Middle frontal gyrus (tissue), 1 donor: ENCODE results near the gene CEP104.
"Not testable (repeated sequence)": the region's sequence is repeated elsewhere in the genome, so short reads cannot be mapped to it uniquely, and the experiment has no call there.

Experiments
- DNase-seq: peaks from one replicate; pipeline ENCODE4 v3.0.0-alpha.2; 2015; ENCODE audit warnings: low spot score; ENCODE audit errors: extremely low spot score

The CEP104 gene

GRCh38 chr1:3800795-3801194, 56.2 kb downstream of the CEP104 start:
- not testable (repeated sequence) for DNase-seq

- DNase-seq: no peak
Observed at GRCh38 chr1:3799976-3800685, 56.9 kb downstream of the CEP104 start.

GRCh38 chr1:3796215-3797061, 60.6 kb downstream of the CEP104 start, which contains the start of gene LRRC47:
Gene LRRC47, minus strand, starts transcription at chr1:3796498. Its CDS starts 22 bp downstream, at chr1:3796476.
- peak; percentile 85 for DNase-seq

GRCh38 chr1:3795453-3796214, 61.4 kb downstream of the CEP104 start:
- no peak for DNase-seq

- no peak for DNase-seq
Observed at GRCh38 chr1:3790952-3791351, 66.1 kb downstream of the CEP104 start.

- no peak for DNase-seq
Observed at GRCh38 chr1:3790500-3790923, 66.5 kb downstream of the CEP104 start.

GRCh38 chr1:3789421-3790300, 67.3 kb downstream of the CEP104 start:
- no peak for DNase-seq

GRCh38 chr1:3788756-3789420, 68.1 kb downstream of the CEP104 start:
- DNase-seq: no peak

- DNase-seq: no peak
Observed at GRCh38 chr1:3787745-3788605, 69.0 kb downstream of the CEP104 start.

- DNase-seq: no peak
Observed at GRCh38 chr1:3787349-3787715, 69.7 kb downstream of the CEP104 start.

GRCh38 chr1:3786468-3787348, 70.3 kb downstream of the CEP104 start:
- DNase-seq: no peak

GRCh38 chr1:3785456-3786157, 71.4 kb downstream of the CEP104 start:
- no peak for DNase-seq

GRCh38 chr1:3785045-3785444, 72.0 kb downstream of the CEP104 start:
- no peak for DNase-seq

GRCh38 chr1:3783651-3784474, 73.1 kb downstream of the CEP104 start:
- DNase-seq: no peak

GRCh38 chr1:3780901-3781300, 76.1 kb downstream of the CEP104 start:
- no peak for DNase-seq

GRCh38 chr1:3779912-3780416, 77.0 kb downstream of the CEP104 start:
- no peak for DNase-seq
